IPS-NIHi7 (cell line): ENCODE data around the gene RNF41.

Source experiments
- DNase-seq: peaks from one replicate; pipeline ENCODE4 v3.0.0; 2012; ENCODE audit warnings: mixed read lengths; ENCODE audit errors: extremely low spot score

The RNF41 gene

DNA sequence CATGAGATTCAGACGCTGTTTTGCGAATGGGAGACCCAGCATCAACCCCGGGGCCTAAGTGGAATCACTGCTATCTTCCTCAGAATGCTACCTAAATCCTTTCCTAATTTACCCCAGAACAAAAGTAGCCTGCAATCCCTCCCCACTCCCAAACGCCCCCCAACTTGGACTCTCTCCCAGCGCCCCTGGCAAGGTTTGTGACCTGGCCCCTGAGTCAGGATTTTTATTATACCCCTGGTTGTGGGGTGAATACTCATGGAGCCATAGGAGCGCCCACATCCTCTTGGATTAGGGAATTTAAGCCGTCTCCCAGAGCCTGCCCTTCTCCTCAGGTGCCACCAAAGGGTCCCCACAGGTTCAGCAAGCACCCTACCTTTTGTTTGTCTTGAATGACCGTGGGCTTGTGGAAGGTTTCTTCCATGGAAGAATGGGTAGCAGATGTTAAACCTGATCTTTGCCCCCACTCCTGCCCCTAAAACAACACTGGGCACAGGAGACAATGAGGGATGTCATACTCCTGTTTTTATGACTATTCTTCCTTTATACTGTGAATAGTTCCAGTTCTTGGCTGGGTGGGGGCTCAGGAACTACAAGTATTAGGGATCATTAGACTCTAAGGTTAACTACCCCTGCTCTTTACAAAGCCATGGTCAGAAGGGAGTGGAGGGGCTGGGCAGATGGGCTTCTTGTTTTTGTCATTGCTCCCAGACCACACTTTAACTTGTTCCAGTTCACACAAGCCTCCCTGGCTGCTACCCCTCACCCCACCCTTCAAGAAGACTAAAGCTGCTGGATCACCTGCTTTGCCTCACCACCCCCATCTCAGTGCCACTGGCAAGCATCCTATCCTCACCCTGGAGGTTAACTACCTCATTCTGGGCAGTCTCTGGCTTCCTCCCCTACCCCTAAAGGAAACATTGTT lies 68.7 kb downstream of the RNF41 start:
- no peak for DNase-seq
